HG03460 (cell line): Measurements from ENCODE around the gene IL31.
"Not testable (repeated sequence)": the region's sequence is repeated elsewhere in the genome, so short reads cannot be mapped to it uniquely, and the experiment has no call there.

Experiments
- ATAC-seq: cut with Tn5 transposase; IDR thresholded peaks from one replicate; pipeline ENCODE4 v1.9.1; 2021; ENCODE audit not compliant: unreplicated experiment

IL31 gene

DNA sequence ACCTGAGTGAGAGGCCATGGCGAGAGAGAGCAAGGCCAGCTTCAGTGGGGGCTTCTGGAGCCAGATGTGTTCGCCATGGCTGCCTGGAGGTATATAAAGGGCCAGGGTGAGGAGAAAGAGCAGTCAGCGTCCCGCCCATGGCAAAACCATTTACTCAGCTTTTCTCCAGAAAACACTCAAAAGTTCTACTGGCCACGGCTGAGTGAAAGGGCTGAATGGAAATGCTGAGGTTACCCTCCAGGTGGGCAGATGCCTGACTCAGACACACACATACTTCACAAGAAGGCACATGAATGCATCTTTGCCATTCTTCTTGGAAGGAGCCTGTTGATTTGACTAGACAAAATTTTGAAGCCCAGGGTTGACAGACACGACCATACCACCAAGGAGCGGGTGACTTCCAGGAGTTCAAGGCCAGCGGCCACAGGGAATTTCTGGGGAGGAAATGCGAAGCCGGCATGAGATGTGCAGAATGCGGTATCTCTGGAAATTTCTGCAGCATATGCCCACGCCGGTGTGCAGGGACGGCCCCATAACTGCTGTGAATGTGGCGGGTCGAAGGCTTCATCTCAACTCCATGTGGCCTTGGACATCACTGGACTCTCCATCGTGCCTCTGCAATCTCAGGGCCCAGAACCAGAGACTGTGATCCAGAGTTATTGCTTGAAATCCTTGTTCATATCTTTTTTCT is at the start of gene IL31:
IL31 (minus strand) TSS at position 67 of the 691 bp plus-strand sequence; CDS start at position 18, 49 bp downstream.
- no peak for ATAC-seq

DNA sequence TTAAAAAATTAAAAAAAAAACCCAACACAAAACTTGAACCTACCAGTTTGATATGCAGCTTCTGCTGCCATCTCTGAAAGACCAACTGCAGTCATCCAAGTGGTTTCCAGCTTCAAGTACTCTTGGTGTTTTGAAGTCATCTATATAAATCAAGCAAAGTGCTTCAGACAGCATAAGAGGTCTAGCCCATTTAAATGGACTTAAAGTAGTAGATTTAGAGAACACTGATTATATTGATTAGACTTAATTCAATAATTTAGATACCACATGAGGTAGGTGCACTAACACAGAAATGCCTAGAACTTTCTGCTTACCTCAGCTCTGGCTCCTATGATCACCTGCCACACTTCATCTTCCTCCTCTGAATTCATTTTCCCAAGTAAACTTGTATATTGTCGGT is 42.4 kb upstream of the IL31 start:
- ATAC-seq: no peak

DNA sequence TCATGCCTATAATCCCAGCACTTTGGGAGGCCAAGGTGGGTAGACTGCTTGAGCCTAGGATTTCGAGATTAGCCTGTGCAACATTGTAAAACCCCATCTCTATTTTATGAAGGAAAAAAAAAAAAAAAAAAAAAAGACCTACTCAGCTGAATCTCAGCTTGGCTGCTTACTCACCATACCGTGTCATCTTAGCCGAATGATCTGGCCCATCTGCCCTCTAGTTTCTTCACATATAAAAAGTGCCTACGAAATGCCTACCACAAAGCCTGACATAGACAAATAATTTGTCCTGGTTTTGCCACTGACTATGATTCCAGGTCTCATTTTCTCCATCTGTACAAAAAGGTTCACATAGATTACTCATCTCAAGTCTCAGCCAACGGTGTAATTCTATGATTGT is 41.8 kb upstream of the IL31 start:
- no peak for ATAC-seq

DNA sequence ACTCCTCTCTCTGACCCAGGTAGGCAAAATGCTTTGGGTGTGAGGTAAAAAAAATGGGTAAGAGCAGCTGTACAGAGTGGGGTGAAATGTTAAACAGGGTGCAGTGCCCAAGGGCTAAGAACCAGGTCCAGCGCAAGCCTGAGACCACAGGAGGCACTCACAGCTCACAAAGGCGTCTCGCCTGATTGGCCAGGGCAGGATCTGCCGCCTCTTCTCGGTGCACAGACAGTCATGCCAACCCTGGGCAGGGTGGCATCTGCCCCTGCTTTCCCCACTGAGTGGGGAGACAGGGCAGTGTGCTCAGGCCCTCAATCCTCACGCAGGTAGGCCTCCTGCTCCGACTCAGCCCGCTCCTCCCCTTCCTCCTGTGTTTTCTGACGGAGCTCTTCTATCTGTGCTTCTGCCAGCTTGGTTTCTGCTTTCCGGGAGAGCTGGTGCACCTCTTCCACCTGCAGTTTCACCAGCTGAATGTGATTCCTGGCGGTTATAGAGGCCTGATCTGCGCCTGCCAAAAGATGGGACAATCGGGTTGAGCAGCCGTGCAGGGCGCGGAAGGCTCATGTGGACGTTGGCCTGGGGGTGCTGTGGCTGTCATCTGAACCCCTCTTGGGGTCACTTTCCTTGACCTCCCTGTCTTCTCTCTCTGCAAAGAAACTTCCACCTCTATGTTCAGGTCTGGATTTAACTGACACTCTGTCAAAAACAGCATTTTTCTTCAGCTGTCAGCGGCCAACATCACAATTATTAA is 34.2 kb upstream of the IL31 start:
- no peak for ATAC-seq

DNA sequence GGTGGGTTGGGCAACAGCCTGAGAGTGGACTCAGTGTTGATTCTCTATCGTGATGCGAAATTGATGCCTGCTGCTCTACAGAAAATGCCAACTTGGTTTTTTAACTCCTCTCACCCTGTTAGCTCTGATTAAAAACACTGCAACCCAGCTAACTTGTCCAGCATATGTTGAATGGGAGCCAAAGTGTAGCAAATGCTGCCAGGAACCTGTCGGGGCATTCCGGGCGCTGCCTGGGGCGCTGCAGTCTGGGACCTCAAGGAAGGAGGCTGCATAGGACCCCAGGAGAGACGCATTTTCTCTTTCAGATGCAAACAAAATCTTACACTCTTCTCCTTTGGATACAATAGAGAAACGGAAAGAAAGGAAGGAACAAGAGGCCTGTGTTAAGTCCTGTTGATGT is 33.4 kb upstream of the IL31 start:
- no peak for ATAC-seq

- ATAC-seq: no peak
These were observed 33.0 kb upstream of the IL31 start for GRCh38 chr12:122206976-122207375.

- no peak for ATAC-seq
These were observed 32.3 kb upstream of the IL31 start for GRCh38 chr12:122206111-122206881.

DNA sequence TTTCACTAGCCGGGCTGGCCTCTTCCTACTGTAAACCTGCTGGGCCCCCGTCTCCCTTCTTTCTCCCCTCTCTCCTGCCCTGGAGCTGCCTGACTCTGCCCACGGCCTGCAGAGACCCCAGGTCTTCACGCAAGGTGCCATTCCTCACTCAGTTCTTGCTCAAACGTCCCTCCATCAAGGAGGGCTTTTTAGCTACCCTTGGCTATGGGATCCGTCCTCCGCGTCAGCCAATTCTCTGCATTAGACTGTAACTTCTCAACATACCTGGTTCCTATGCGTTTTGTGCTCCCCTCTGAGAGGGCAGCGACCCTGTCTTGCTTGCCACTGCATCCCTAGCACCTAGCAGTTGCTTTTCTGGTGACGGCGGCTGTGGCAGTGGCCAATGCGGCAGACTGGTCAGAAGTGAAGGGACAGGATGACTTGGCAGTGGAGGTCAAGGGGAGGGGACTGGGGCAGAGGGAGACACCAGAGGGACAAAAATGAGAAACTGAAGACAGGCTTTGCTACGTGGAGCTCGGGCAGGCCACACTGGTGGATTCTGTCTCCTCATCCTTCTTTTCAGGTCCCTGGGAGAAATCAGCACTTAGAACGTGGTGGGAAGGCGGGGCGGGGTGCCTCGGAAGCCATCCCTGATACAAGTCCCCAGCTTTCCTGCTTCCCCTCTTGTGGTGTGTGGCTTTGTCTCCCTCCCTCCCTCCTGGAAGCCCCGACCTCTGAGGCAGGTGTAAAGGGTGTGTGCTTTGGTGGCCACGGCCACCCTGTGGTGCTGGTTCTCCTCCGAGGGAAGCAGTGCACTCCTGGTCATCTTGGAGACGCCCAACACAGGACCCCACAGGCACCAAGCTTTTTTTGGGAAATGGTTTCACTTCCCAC is 31.3 kb upstream of the IL31 start:
- no peak for ATAC-seq

DNA sequence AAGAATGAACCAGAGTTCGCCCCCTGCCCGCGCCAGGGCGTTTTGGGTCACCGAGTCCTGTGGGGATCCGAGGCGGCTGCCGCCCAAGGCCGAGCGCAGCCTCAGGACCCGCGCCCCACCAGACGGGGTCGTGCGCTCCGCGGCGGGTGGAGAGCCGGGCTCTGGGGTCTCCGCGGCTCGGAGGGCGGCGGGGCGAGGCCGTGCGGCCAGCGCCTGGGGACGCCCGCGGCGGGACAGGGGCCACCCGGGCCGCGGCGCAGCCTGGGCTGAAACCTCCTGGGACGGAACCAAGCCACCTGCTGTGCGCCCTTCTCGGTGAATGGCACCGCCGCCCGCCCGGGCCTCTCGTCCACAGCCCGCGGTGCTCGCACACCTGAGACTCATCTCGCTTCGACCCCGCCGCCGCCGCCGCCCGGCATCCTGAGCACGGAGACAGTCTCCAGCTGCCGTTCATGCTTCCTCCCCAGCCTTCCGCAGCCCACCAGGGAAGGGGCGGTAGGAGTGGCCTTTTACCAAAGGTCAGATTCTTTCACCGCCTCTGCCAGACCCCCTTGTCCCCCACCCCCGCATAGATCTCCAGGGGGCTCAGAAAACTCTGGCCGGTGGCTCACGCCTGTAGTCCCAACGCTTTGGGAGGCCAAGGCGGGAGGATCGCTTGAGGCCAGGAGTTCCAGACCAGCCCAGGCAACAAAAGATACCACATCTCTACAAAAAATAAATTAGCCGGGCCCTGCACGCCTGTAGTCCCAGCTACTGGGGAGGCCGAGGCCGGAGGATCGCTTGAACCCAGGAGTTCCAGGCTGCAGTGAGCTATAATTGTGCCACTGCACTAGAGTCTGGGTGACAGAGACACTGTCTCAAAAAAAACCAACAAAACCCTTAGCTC is 30.4 kb upstream of the IL31 start:
- ATAC-seq: no peak

DNA sequence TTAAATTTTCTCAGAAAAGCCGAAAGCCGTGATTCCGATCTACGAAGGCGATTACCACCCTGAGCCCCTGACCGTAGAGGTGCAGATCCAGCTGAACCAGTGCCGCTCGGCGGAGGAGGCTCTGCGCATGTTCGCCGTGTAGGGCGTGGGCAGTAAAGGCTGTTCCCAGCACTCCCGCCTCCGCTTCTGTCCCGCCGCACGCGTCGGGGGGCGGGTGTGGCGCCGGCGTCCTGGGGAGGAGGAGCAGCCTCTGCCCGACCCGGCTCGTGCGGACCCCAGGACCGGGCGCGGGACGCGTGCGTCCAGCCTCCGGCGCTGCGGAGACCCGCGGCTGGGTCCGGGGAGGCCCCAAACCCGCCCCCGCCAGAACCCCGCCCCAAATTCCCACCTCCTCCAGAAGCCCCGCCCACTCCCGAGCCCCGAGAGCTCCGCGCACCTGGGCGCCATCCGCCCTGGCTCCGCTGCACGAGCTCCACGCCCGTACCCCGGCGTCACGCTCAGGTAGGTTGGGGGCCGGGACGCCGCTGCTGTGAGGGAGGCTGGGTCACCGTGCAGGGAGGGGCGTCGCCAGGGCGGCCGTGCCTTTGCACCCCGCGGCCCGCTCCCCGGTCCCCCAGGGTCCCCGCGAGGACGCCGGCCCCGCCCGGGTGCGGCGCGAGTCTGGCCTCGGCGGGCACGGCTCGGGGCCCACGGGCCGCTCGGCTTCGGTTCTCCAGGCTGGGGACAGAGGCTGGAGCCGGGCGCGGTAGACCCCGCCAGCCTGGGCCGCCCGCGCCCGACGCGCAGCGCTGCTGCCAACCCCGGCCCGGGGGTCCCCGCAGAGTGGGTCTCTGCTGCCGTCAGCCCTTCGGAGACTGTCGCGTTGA is 29.5 kb upstream of the IL31 start, which contains the start of gene B3GNT4:
B3GNT4 (plus strand) TSS at position 409 of the 866 bp plus-strand sequence. CDS start 910 bp downstream, outside the sequence.
- no peak for ATAC-seq

DNA sequence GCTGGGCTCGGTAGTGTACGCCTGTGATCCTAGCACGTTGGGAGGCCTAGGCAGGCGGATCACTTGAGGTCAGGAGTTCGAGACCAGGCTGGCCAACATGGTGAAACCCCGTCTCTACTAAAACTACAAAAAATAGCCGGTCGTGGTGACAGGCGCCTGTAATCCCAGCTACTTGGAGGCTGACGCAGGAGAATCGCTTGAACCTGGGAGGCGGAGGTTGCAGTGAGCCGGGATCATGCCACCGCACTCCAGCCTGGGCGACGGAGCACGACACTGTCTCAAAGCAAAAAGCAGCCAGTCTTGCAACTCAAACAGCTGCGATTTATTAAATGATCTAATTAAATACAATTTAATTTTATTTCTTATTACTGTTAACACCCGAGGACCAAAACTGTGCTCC is 28.8 kb upstream of the IL31 start:
- ATAC-seq: not testable (repeated sequence)

DNA sequence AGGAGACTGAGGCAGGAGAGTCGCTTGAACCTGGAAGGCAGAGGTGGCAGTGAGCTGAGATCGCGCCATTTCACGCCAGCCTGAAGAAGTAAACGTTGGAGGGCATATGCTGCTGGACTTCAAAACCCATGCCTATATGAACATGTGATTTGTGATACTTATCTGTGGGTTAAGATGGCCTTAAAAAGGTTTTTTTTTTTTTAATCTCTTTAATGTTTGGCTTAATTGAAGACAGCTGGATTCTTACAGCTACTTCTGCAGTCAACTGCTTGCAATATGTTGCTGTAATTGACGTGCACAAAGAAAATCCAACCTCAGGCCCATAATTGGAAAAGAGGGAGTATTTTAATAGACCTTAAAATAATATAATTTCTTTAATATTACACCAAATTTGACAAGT is 28.0 kb upstream of the IL31 start:
- no peak for ATAC-seq

- no peak for ATAC-seq
These were observed 27.4 kb upstream of the IL31 start for GRCh38 chr12:122201381-122201780.

- no peak for ATAC-seq
These were observed 26.6 kb upstream of the IL31 start for GRCh38 chr12:122200541-122201175.

GRCh38 chr12:122199484-122200355 is 25.7 kb upstream of the IL31 start:
- ATAC-seq: no peak

DNA sequence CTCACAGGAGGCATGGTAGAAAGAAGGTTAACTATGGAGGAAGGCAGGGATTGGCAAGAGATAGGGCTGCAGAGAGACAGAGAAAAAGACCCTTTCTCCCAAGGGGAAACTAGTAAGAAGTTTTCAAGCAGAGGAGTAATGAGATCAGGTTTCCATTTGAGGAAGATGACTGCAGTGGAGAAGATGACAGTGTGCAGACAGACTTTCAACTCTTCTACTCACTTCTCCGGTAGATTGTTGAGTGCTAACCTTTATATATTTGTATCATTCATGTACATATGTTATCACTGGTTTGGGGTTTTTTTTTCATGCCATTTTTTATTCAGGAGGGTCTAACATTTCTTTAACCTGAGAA is 23.6 kb upstream of the IL31 start:
- no peak for ATAC-seq

DNA sequence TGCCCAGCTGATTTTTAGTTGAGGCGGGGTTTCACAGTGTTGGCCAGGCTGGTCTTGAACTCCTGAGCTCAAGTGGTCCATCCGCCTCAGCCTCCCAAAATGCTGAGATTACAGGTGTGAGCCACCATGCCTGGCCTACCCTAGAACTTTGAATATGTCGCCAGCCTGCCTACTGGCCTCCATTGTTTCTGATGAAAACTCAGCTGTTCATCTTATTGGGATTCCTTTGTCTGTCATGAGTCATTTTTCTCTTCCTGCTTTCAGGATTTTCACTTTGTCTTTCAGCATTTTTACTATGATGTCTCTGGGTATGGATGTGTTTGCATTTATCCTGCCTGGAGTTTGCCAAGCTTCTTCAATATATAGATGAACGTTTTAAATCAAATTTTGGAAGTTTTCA is 21.4 kb upstream of the IL31 start:
- ATAC-seq: no peak
